NCI-H2171 treated with DMSO at 0.1 percent for 48 hours (cell line): ENCODE results near the gene TNFSF11.
A peak's percentile ranks its signal among the peaks of the same experiment; 100 is the strongest.
"Not testable (repeated sequence)": the region's sequence is repeated elsewhere in the genome, so short reads cannot be mapped to it uniquely, and the experiment has no call there.

Source experiments
- DNase-seq: peaks from one replicate; lab custom pipeline; 2025; lab: John Stamatoyannopoulos, UW

TNFSF11 gene

GRCh38 chr13:42560320-42560719 lies 13.6 kb upstream of the TNFSF11 start:
- DNase-seq: not testable (repeated sequence)

- no peak for DNase-seq
These were observed 12.0 kb upstream of the TNFSF11 start for GRCh38 chr13:42561752-42562467.

GRCh38 chr13:42567906-42568305 lies 6.0 kb upstream of the TNFSF11 start:
- no peak for DNase-seq

GRCh38 chr13:42569576-42570344 lies 4.2 kb upstream of the TNFSF11 start:
- DNase-seq: no peak

GRCh38 chr13:42571895-42572294 lies 2.1 kb upstream of the TNFSF11 start:
- DNase-seq: no peak

GRCh38 chr13:42574435-42575311 lies 721 bp downstream of the TNFSF11 start:
- no peak for DNase-seq

- no peak for DNase-seq
These were observed 2.0 kb downstream of the TNFSF11 start for GRCh38 chr13:42575938-42576337.

GRCh38 chr13:42577538-42577937 lies 3.6 kb downstream of the TNFSF11 start:
- DNase-seq: no peak

GRCh38 chr13:42580644-42581043 lies 6.7 kb downstream of the TNFSF11 start:
- no peak for DNase-seq

- DNase-seq: no peak
These were observed 7.5 kb downstream of the TNFSF11 start for GRCh38 chr13:42581427-42581826.

- DNase-seq: no peak
These were observed 17.6 kb downstream of the TNFSF11 start for GRCh38 chr13:42591602-42592001.

GRCh38 chr13:42592915-42593900 lies 19.3 kb downstream of the TNFSF11 start:
- DNase-seq: peak; percentile 81

- peak; percentile 63 for DNase-seq
These were observed 20.7 kb downstream of the TNFSF11 start for GRCh38 chr13:42594481-42595252.

- no peak for DNase-seq
These were observed 21.3 kb downstream of the TNFSF11 start for GRCh38 chr13:42595253-42595571.

GRCh38 chr13:42597505-42597904 lies 23.6 kb downstream of the TNFSF11 start:
- no peak for DNase-seq

- DNase-seq: no peak
These were observed 27.0 kb downstream of the TNFSF11 start for GRCh38 chr13:42600943-42601342.

- no peak for DNase-seq
These were observed 29.0 kb downstream of the TNFSF11 start for GRCh38 chr13:42602906-42603305.

- no peak for DNase-seq
These were observed 29.6 kb downstream of the TNFSF11 start for GRCh38 chr13:42603571-42603970.

GRCh38 chr13:42607546-42607945 lies 33.6 kb downstream of the TNFSF11 start:
- no peak for DNase-seq

- DNase-seq: no peak
These were observed 36.7 kb downstream of the TNFSF11 start for GRCh38 chr13:42610649-42611048.
